Limb (tissue), 2 donors: ENCODE results near the gene SESN1.
A peak's percentile ranks its signal among the peaks of the same experiment; 100 is the strongest.

ENCODE experiments used
- DNase-seq, 2 donors: peaks; one replicate each; pipeline ENCODE4 v3.0.0-alpha.2; 2016; ENCODE audit errors: extremely low spot score in 2 of 2

The SESN1 gene

DNA sequence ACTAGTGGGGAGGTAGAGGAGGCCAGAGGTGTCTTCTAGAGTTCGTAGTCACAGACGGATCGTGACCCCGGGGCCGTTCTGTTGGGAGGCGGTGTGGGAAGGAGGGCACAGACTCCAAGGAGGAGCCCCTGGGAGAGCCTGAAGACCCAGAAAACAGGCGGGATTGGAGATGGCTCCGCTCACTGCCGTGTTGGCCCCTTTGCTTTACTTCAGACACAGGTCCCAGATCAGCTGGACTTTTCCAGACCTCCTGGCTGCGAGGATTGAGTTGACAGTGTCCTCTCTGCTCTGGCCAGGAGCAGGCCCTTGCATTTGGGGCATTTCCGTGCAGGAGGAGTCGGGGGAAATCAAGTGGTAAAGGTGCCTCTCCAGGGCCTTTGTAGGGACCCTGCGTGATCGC, 133.6 kb downstream of the SESN1 start:
- DNase-seq = no peak

DNA sequence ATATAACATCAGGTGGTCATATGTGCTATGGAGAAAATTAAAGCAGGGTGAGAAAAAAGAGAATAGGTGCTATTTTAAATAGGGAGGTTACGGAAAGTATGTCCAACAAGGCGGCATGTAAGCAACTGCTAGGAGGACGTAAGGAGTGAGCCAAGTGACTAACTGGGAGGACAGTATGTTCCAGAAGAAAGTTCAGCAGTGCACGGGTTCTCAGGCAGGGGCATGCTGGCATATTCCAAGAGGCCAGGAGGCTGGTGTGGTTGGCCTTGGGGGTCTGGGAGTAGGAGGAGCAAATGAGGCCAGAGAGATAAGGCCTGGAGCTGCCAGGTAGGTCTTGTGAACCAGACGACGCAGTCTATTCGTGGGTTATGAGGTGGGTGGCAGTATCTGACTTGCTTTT, 134.0 kb downstream of the SESN1 start:
- DNase-seq = no peak

DNA sequence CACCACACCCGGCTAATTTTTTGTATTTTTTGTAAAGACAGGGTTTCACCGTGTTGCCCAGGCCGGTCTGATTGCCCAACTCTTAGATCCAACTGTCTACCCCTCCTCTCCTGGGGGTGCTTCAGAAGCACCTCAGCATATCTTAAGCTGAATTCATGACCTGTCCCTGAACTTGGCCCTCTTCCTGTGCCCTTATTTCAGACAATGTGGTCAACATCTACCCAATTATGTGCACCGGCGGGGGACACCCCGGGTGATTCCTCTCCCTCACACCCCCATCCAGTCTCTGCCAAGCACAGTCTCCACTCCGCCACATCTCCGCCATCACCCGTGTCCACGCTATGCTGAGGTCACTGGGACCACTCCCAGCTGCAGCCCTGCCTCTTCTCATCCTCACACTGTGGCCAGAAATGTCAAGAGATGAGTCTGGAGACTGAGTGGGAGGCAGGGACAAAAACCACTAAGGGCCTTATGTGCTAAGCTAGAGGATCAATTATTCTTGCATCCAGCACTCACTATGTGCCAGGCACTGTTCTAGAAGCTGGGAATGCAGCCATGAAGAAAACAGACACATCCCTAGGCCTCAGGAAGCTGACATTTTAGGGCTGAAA, 134.6 kb downstream of the SESN1 start:
- DNase-seq = no peak

DNA sequence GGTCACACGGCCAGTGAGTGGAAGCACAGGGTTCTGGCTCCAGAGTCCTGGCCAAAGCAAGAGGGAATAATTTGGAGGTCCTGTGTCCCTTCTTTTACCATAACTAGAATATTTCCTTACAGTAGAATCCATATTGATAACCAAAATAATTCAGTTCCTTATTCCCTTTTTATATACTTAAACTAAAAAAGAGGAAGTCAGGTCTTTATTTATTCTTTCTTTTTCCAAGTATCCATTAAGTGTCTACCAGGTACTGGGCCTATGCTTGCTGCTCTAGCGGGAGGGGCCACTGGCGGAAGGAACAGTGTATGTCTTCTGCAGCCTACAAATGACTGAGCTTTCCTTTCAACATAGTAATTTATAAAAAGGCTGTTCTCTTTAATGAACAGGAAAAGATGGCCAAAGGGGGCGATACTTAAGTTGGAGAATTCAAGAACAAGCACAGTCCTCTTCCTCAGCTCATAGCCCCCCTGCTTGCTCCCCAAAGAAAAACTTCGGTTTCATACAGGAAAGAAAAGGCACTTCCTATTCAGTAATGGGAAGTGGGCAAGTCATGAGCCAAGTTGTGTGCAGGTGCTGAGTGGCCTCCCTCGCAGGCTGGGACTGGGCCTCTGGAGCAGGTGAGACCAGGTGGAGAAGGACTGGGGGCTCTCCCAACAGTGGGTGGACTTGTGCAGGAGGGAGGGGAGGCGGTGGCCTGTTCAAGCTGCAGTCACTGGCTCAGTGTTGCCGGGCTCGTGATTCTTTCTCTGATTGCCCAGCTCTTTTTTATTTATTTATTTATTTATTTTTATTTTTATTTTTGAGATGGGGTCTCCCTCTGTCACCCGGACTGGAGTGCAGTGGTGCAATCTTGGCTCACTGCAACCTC, 135.5 kb downstream of the SESN1 start:
- no peak for DNase-seq

DNA sequence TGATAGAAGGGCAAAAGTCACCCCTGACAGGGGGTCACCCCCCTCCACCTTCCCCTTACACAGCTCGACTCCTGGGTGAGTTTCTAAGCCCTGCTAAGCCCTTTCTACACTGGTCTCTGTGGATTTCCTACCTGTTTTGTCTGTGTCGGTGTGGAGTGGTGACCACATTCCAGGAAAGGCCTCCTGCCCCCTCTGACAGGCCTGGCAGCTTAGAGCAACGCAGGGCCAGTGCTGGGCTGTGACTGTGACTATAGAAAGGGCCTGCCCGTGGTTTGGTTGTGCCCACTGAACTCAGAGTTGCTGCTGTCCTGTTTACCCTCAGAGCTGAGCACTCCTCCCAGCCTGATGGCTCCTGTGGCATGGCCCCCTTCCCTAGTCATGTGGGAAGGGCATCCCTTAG, 137.4 kb downstream of the SESN1 start:
- no peak for DNase-seq

DNA sequence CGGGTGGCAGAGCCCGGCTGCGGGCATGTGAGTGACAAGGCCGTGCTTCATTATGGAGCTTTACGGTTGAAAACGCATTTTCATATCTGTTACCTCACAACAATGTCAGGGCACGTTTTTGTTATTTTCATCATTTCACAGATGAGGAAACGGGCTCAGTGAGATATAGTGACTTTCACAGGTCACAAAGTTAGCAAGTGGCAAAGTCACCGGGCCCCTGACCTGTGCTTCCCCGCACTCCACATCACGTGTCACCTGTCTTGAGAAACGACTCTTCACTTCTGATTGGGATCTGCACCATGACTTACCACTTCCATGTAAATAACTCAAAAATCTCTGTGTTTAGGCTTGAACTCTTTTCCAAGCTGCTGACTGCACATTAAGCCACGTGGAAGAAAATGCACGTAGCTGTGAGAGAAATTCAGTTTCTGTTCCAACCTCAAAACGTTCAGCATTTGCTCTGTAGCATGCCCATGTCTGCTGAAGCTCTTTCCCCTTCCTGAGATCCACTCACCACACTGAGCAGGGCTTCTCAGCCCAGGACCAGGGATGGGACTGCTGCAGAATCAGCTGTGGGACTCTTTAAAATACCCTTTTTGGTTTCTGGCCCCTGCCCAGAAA, 139.2 kb downstream of the SESN1 start:
- DNase-seq = no peak

DNA sequence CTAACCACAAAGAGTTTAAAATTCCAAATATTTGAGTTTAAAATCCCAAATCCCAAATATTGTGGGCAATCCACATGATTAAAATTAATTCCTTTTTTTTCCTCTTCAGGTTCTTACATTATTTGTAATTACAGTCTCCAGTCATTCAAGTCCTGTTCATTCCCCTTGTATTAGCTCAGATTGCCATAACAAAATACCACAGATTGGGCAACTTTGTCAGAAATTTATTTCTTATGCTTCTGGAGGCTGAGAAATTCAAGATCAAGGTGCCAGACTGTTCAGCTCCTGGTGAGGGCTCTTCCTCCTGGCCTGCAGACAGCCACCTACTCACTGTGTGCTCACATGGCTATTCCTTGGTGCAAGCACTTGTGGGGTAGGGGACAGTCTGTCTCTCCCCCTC, 141.0 kb downstream of the SESN1 start:
- no peak for DNase-seq

DNA sequence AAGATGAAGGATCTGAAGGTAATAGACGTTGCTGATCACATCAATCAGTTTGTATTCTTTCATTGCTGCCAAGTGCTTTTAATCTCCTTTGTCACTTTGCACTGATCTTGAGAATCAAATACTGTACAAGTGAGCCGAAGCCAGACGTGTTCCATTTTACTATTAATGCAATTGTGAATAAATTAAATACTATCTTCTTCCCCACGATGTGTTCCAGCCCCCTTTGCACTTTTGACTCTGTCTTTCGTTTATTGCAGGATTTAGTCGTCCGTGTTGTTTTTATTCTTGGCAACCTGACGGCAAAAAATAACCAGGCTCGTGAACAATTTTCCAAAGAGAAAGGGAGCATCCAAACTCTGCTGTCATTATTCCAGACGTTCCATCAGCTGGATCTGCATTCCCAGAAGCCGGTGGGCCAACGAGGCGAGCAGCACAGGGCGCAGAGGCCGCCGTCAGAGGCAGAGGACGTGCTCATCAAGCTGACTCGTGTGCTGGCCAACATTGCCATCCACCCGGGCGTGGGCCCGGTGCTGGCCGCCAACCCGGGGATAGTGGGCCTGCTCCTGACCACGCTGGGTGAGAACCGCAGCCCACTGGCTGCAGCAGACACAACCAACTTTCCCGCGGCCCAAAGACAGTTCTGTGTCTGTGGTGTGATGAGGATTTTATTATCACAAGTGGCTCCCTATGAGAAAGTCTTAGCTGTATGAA, 141.7 kb downstream of the SESN1 start:
- DNase-seq = no peak

DNA sequence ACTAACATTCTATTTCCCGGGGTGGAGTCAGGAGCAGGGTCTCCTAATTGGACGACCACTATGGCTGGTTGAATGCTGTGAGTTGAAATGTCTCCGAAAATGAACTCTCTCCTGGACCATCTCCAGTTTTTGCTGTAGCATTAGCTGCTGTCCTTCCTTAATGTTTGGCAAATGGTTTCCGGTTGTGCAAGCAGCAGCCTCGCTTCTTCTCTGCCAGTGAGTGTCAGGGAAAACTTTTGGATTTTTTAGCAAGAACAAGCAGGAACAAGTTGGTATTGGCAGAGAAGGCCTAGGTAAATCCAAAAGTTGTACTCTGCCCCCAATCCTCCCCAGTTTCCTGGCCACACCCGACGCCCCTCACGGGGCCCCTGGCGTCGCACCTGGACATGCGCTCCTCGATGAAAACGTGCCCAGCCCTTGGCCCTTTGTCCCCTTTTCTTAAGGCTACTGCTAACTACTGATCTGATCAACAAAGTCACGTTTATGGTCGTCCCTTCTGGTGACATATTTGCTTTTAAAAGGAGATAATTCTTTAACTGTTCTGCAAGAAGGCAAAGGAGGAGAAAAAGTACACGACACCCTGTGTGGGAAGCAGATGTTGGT, 143.2 kb downstream of the SESN1 start:
- DNase-seq = no peak

DNA sequence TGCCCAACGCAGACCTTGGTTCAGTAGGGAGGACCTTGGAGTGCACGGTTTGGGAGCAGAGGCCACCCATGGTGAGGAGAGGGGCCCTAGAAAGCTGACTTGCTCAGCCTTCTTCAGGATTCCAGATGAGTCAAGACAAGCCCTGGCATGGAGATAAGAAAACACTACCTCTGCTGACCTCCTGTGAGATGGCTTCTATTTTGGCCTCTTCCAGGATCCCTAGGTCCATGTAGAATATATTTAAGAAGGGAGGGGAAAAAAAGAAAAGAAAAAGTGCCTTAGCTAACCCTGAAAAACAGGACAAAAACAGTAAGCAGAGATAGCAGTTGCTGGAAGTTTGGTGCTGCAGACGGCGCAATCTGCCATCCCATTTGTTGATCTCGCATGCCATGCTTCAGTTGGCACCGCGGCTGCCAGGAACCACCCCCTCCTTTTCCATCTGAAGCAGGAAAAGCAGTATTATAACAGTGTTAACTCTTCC, 146.4 kb downstream of the SESN1 start:
- no peak for DNase-seq

DNA sequence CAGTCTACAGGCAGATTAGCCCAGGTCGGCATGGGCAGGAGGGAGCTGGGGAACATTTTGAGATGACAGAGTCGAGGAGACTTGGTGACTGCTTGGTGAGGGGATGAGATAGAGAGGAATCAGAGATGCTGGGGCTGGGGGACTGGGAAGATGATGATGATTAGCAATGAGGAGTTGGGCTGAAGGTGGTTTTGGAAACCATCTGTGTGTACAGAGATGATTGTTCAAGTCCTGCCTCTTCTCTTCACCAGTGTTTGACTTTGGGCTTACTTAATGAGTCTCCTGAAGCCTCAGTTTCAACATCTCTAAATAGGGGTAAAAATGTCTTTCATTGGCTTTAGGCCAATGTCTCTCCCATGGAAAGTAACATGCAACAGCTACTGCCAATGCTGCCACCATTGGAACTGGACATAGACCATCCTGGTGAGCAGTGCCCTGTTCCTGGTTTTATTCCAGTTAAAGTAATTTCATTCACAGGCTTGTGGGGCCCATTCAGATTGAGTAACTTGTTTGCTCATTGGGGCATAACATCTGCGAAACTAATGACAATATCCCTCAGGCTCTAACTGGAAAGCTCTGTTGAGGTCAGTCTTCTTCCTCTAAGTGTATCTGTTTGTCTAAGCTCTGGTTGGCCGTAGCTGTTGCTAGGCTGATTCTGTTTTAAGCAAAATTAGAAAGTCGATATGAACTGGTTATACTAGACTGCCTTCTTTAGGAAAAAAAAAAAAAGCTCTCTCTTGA, 147.4 kb downstream of the SESN1 start:
- DNase-seq = peak in 1 of 2 donors; percentile 40

DNA sequence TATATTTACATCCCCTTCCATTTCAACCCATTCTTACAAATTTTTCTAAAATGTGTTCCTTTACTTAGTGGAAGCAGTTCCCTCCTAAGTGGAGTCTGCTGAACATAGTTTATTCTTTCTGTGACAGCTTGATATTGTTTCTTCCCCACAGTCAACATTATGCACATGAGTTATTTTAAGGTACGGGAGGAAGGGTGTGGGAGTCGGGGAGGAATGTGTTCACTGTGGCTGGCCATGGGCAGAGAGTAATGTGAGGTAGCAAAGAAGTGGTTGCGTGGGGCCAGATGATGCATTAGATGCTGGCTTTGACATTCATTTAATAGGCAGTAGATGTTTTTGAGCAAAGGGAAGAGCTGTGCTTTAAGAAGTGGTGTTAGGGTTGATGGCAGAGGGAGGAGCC, 148.0 kb downstream of the SESN1 start:
- no peak for DNase-seq

DNA sequence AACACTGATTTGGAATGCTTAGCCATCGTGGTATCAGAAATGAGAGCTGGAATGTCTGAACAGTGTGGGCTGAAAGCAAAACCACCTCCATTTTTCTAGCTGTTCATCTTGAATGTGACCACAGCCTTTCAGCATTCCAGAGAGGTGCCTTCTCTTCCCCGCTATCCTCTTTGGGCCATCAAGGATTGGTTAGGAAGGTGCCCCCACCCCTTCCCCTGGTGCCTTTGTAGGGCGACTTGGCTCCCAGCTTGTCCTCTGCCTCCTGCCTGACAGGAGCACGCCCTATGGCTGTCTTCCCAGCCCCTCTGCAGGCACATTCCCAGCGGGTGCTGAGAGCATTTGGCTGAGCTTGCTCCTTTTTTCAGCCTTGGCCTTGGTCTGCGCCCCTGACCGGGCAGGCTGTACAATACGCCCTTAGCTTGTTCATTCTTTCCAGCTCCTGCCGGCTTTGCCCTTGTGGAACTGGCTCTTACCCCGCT, 148.9 kb downstream of the SESN1 start:
- peak; percentile 47 to 58 for DNase-seq

DNA sequence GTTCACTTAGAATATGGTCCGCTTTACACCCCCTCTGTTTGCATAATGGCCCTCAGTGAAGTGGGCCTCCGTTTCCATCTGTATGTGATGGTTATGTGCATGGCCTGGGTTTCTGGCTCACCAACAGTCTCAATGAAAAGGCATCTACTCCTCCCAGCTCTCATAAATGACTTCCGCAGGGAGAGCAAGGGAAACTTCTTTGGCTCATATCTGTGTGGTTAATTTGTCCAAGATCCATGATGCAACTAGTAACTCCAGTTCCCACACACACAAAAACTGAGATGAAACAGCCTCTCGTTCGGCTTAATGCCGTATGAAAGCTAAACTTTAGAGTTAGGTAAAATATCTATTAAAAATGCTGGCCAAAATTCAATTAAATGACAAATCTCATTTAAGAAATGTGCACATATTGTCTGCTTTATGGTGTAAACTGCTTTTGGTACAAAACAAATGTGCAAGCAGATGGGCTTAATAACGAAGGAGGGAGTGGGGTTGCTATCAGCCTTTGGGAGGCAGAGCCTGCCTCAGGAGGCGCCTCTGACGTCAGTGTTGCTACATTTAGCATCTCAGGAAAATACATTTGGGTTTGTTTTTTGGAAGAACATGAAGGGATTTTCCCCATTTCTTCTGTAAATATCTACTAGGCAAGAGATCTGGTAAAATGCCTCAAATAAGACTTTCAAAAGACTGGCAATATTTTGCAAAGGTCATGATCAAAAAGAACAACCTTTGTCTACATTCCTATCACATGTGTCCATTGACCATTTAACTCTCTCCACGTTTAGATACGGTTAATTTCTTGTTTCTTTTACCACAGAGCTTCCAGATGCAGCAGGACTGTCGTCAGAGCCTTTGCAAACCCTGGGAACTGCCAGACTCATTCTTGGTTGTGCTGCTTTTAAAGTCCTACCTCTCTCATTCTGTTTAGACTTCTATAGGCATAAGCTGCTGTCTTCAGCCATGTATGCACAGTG, 149.7 kb downstream of the SESN1 start:
- peak in 1 of 2 donors; percentile 82 for DNase-seq

DNA sequence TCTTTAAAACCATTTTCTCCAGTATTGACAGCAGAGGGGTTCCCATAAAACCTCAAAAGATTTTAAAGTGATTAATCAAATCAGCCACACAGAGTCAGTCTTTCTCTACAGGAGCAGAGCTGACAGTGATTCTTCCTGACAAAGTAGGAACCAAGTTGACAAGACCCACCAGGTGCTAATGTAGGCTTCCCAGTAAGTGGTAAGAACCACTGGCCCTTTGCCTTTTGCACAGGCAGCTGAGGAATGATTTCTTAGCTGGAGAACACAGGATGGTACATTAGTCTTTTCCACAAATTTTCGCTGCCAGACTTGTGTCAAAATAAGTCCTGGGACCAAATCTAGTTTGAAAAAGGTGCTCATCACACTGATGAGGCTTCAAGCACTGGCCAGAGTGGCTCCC, 150.6 kb downstream of the SESN1 start:
- DNase-seq = no peak

DNA sequence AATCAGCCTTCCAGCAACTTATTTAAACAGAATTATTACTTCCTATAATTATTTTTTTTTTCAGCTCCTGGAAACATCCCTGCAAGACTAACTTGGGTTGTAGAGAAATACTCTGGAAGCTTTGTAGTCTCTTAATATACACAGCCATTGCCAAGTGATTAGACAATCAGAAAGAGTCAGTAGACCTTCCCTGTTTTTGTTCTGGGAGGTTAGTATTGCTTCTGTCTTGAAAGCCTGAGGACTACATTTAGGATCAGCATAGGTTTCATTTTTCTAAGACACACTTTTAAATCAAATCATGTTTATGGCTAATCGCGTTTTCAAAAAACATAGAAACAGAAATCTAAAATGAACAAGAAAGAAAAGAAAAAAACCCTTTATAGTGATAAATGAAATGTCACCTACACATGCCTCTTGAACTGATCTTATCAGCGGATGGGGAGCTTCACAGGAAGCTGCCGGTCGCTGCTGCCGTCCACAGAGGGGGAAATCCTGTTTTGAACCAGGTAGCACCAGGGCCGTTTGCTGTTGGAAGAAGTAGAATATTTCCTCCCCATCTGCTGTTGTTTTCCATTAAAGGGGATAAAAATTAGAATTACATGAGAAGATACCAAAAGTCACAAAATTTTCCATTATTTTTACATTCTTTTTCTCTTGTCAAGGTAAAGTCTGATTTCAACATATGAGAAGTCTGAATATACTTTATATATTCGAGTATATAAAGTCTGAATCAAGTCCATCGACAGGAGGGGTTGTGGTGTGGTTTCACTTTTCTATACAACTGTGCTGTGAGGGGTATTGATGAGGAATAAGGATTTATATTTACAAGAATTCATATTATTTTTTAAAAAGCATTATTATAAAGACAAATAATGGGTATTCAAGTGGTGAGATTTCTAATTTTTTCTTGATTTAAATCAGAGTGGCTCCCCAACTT, 151.8 kb downstream of the SESN1 start:
- DNase-seq = no peak

DNA sequence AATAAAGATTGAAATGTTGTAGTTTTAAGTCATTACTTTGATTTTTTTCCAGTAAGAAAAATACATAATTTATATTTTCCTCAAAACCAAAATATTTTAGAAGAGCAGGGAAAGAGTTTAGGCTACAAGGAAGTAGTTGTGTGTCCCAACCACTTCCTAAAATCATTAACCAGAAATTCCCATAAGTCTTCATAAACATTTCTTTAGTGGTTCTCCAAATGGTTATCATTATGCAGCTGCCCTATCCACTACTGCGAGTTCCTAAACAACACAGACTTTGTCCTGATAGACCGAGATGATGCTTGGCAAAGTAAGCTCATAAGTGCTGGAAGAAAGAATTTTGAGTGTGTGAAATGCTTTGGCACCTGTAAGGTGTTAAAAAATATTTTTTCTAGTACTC, 152.8 kb downstream of the SESN1 start:
- peak in 1 of 2 donors; percentile 49 for DNase-seq

DNA sequence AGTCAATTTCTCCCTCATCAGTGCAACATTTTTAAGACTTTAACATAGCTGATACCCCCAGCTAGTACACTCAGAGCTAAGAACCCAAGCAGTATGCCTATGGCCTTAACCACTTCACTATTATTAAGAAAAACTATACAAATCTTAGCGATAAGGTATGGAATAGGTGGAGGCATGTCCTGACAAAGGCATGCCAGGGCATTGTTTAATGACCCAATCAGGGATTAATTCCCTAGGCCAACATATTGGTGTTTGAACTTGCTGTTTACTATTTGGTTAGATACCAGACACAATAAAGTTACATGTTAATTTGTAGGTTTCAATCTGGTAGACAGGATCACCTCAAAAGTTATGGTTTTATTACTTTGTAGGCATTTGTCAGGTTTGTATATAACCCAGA, 153.4 kb downstream of the SESN1 start:
- DNase-seq = no peak
